ENCODE results near the gene UNC5C.

GRCh38 chr4:95362066-95362465, 186.7 kb downstream of the UNC5C start:
- TF ChIP-seq CTCF (IDR thresholded peaks at IDR 0.05; ENCODE audit: poor library complexity) (no peak), EZH2 (IDR thresholded peaks at IDR 0.05; ENCODE audit: borderline replicate concordance) (no peak), EZH2phosphoT487 (IDR thresholded peaks at IDR 0.05; ENCODE audit: low read depth, severe bottlenecking, unreplicated experiment) (no peak)

Data from hepatocyte (in vitro differentiated cells).